ENCODE results near the gene RERE.

DNA sequence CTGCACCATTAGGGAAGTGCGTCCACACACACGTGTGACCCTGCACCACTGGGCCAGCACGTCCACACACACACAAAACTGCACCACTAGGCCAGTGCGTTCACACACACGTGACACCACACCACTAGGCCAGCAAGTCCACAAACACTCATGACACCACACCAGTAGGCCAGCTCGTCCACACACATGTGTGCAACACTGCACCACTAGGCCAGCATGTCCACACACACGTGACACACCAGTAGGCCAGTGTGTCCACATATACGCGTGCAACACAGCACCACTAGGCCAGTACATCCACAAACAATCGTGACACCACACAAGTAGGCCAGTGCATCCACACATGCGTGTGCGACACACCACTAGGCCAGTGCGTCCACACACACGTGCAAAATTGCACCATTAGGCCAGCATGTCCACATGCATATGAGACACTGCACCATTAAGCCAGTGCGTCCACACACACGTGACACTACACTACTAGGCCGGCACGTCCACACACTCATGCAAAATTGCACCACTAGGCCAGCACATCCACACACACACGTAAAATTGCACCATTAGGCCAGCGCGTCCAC is 264.5 kb downstream of the RERE start:
- TF ChIP-seq, protein P1, sequence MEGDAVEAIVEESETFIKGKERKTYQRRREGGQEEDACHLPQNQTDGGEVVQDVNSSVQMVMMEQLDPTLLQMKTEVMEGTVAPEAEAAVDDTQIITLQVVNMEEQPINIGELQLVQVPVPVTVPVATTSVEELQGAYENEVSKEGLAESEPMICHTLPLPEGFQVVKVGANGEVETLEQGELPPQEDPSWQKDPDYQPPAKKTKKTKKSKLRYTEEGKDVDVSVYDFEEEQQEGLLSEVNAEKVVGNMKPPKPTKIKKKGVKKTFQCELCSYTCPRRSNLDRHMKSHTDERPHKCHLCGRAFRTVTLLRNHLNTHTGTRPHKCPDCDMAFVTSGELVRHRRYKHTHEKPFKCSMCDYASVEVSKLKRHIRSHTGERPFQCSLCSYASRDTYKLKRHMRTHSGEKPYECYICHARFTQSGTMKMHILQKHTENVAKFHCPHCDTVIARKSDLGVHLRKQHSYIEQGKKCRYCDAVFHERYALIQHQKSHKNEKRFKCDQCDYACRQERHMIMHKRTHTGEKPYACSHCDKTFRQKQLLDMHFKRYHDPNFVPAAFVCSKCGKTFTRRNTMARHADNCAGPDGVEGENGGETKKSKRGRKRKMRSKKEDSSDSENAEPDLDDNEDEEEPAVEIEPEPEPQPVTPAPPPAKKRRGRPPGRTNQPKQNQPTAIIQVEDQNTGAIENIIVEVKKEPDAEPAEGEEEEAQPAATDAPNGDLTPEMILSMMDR (IDR thresholded peaks at IDR 0.05; ENCODE audit: poor library complexity), result no peak
- TF ChIP-seq EZH2 (IDR thresholded peaks at IDR 0.05; ENCODE audit: borderline replicate concordance), result no peak

Measured in hepatocyte (in vitro differentiated cells).